Measurements from ENCODE around the gene KLK5. TPM values are rescaled to one million over a fixed set of nuclear protein-coding genes. Genes with fewer than 3 reads are reported as not detected.

Gene KLK5
- total RNA-seq, 1 experiment from 2014 or later, result not detected

- peak overlapping the region; percentile 14; the same call in 1 of the 2 replicates for H3K14ac ChIP-seq (ENCODE audit: insufficient read depth, low read length)
- H3K27ac Mint-ChIP-seq, result peak overlapping the region in 1 of 3 experiments; percentile 51; a peak in 2 of 7 replicates
- H3K9me3 Mint-ChIP-seq, result no peaks in the 10 kb centered on the region; a peak in 1 of 5 replicates
- peak overlapping the region; percentile 5 for H4K91ac ChIP-seq (ENCODE audit: insufficient read length, low read depth, low read length)
- no peak overlapping the region for H3K9ac ChIP-seq (ENCODE audit: extremely low read depth, insufficient read length, low read length)
- no peaks in the 10 kb centered on the region for H3K36me3 Mint-ChIP-seq (ENCODE audit: insufficient read depth in 1 of 3, low read depth in 3 of 3)
- H2AFZ ChIP-seq (ENCODE audit: low read length), result no peak overlapping the region
- no peak overlapping the region for H4K5ac ChIP-seq (ENCODE audit: insufficient read length, low read depth, low read length)
- no peak overlapping the region for H2BK120ac ChIP-seq (ENCODE audit: low read depth, low read length, poor library complexity, severe bottlenecking)
- no peaks in the 10 kb centered on the region for H3K9me3 ChIP-seq (ENCODE audit: control insufficient read depth, low read depth, low read length)
- H3T11ph ChIP-seq (ENCODE audit: low read length), result no peak overlapping the region
- no peak overlapping the region for H3K4ac ChIP-seq (ENCODE audit: low read depth, low read length)
- no peak overlapping the region for H3K23ac ChIP-seq (ENCODE audit: insufficient read length, low read depth, low read length)
- H2AK5ac ChIP-seq (ENCODE audit: insufficient read length, low read length), result no peak overlapping the region
- WGBS (ENCODE audit: extremely low coverage, insufficient read length, low lambda C conversion rate), result no CpG with 5 or more reads among the region's 16 CpGs
- no peak overlapping the region for H3K18ac ChIP-seq (ENCODE audit: insufficient read length, low read depth, low read length)
- TF ChIP-seq, protein P1, sequence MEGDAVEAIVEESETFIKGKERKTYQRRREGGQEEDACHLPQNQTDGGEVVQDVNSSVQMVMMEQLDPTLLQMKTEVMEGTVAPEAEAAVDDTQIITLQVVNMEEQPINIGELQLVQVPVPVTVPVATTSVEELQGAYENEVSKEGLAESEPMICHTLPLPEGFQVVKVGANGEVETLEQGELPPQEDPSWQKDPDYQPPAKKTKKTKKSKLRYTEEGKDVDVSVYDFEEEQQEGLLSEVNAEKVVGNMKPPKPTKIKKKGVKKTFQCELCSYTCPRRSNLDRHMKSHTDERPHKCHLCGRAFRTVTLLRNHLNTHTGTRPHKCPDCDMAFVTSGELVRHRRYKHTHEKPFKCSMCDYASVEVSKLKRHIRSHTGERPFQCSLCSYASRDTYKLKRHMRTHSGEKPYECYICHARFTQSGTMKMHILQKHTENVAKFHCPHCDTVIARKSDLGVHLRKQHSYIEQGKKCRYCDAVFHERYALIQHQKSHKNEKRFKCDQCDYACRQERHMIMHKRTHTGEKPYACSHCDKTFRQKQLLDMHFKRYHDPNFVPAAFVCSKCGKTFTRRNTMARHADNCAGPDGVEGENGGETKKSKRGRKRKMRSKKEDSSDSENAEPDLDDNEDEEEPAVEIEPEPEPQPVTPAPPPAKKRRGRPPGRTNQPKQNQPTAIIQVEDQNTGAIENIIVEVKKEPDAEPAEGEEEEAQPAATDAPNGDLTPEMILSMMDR (conservative IDR thresholded peaks at IDR 0.05), result no peak
- H3K23me2 ChIP-seq (ENCODE audit: insufficient read length, low read depth, low read length, poor library complexity, severe bottlenecking), result peaks cover 6% of the 10 kb centered on the region
- H4K20me1 ChIP-seq (ENCODE audit: control insufficient read depth, insufficient read depth, insufficient read length), result no peaks in the 10 kb centered on the region
- no peak overlapping the region for H3K27ac ChIP-seq (ENCODE audit: insufficient read length, low read depth, low read length)
- no peaks in the 10 kb centered on the region for H3K79me1 ChIP-seq (ENCODE audit: insufficient read depth, low read depth, low read length, poor library complexity, severe bottlenecking)
- H2BK5ac ChIP-seq (ENCODE audit: insufficient read length, low read length), result no peak overlapping the region
- no peak overlapping the region for H2BK15ac ChIP-seq (ENCODE audit: low read depth, low read length)
- peak; percentile 80 for DNase-seq
- H3K27me3 ChIP-seq (ENCODE audit: insufficient read depth, low read length), result no peaks in the 10 kb centered on the region
- no peaks in the 10 kb centered on the region for H3K79me2 ChIP-seq (ENCODE audit: insufficient read depth, low read length)
- peak overlapping the region; percentile 76 for H3K4me2 ChIP-seq (ENCODE audit: insufficient read depth, insufficient read length, low read length)
- H3K4me3 Mint-ChIP-seq, result peak overlapping the region in 1 of 2 experiments; percentile 60; a peak in 1 of 5 replicates
- H3K27me3 Mint-ChIP-seq (ENCODE audit: low read depth), result peaks cover 40% of the 10 kb centered on the region
- H3K4me1 ChIP-seq (ENCODE audit: insufficient read depth, low read length), result 0 out of 2 replicates have a peak, but pooled peaks cover 4% of the 10 kb centered on the region
- H2BK12ac ChIP-seq (ENCODE audit: insufficient read length, low read depth, low read length), result no peak overlapping the region
- no peak overlapping the region for H3K56ac ChIP-seq (ENCODE audit: insufficient read length, low read depth, low read length)
- H4K8ac ChIP-seq (replicated peaks; ENCODE audit: insufficient read length, low read depth, low read length), result no peak overlapping the region
- H3K4me1 Mint-ChIP-seq, result peaks cover 21 to 38% of the 10 kb centered on the region in 2 experiments
- no peak overlapping the region for H2BK20ac ChIP-seq (ENCODE audit: low read depth, low read length, poor library complexity, severe bottlenecking)
Measured at GRCh38 chr19:51000981-51001380, 48.1 kb upstream of the KLK5 start.

Data from H9 (cell line).